HepG2 (cell line): ENCODE measurements around the gene BLOC1S1. TPM values are rescaled to one million over a fixed set of nuclear protein-coding genes. Genes with fewer than 3 reads are reported as not detected.

Experiments
- AFF4 ChIP-seq: sonication (generic); formaldehyde crosslinking; IDR thresholded peaks from 2 replicates; pipeline ENCODE4 v1.4.0; 2020; ENCODE audit warnings: missing genetic modification reagents
- ARID2 ChIP-seq: sonication (generic); formaldehyde crosslinking; IDR thresholded peaks from 2 replicates; pipeline ENCODE4 v1.8.1; 2022; ENCODE audit warnings: mild to moderate bottlenecking, missing genetic modification reagents, borderline replicate concordance
- CBX2 ChIP-seq, 2 experiments: fragments of 200-600 bp in 1 of 2; sonication (generic); formaldehyde crosslinking in 1 of 2; IDR thresholded peaks; 2 replicates each; pipeline versions ENCODE4 v1.7.0 to v1.8.1; 2018 to 2022; ENCODE audit warnings: low read depth in 2 of 2, low read length in 1 of 2, mild to moderate bottlenecking in 1 of 2, missing genetic modification reagents in 1 of 2
- EHMT2 ChIP-seq: fragments of 200-600 bp; sonication (generic); IDR thresholded peaks from 2 replicates; pipeline ENCODE4 v1.7.0; 2017; ENCODE audit warnings: antibody characterized with exemption, low read depth, low read length, borderline replicate concordance
- FLYWCH1 ChIP-seq: sonication (generic); formaldehyde crosslinking; IDR thresholded peaks from 2 replicates; pipeline ENCODE4 v1.8.1; 2023; ENCODE audit warnings: mild to moderate bottlenecking, missing genetic modification reagents
- GATAD2A ChIP-seq: IDR thresholded peaks from 2 replicates; pipeline ENCODE4 v1.6.1; 2016
- GMEB1 ChIP-seq: sonication (generic); formaldehyde crosslinking; IDR thresholded peaks from 2 replicates; pipeline ENCODE4 v1.5.1; 2020; ENCODE audit warnings: missing genetic modification reagents, mild to moderate bottlenecking, borderline replicate concordance
- KMT2B ChIP-seq: IDR thresholded peaks from 2 replicates; pipeline ENCODE4 v1.6.1; 2016; ENCODE audit warnings: missing genetic modification reagents, missing compliant biosample characterization
- NRL ChIP-seq: sonication (generic); formaldehyde crosslinking; IDR thresholded peaks from 2 replicates; pipeline ENCODE4 v1.5.0; 2020; ENCODE audit warnings: missing genetic modification reagents, mild to moderate bottlenecking, moderate library complexity, borderline replicate concordance
- RAD51 ChIP-seq: fragments of 450-650 bp; IDR thresholded peaks from 2 replicates; pipeline ENCODE4 v1.6.1; 2016; ENCODE audit warnings: borderline replicate concordance
- RBAK ChIP-seq: sonication (generic); formaldehyde crosslinking; IDR thresholded peaks from 2 replicates; pipeline ENCODE4 v1.5.1; 2020; ENCODE audit warnings: mild to moderate bottlenecking, missing genetic modification reagents
- SNAPC2 ChIP-seq: sonication (generic); formaldehyde crosslinking; IDR thresholded peaks from 2 replicates; pipeline ENCODE4 v1.8.1; 2022; ENCODE audit warnings: mild to moderate bottlenecking, missing genetic modification reagents
- STAT5B ChIP-seq: sonication (generic); formaldehyde crosslinking; IDR thresholded peaks from 2 replicates; pipeline ENCODE4 v1.4.0; 2020; ENCODE audit warnings: missing genetic modification reagents
- ZKSCAN1 ChIP-seq: fragments of 150-350 bp; IDR thresholded peaks from 2 replicates; pipeline ENCODE4 v1.6.1; 2014; ENCODE audit warnings: low read length
- ZNF121 ChIP-seq: sonication (generic); formaldehyde crosslinking; IDR thresholded peaks from 2 replicates; pipeline ENCODE4 v1.5.0; 2020; ENCODE audit warnings: mild to moderate bottlenecking, missing genetic modification reagents
- ZNF124 ChIP-seq: sonication (generic); formaldehyde crosslinking; IDR thresholded peaks from 2 replicates; pipeline ENCODE4 v1.4.0; 2020; ENCODE audit warnings: missing genetic modification reagents
- ZNF510 ChIP-seq: sonication (generic); formaldehyde crosslinking; IDR thresholded peaks from 2 replicates; pipeline ENCODE4 v1.4.0; 2020; ENCODE audit warnings: low read depth, mild to moderate bottlenecking, missing genetic modification reagents
- ZNF589 ChIP-seq: sonication (generic); formaldehyde crosslinking; conservative IDR thresholded peaks from 2 replicates; pipeline ENCODE4 v1.8.0; 2022; ENCODE audit warnings: mild to moderate bottlenecking, moderate library complexity, missing genetic modification reagents
- polyA plus RNA-seq, 8 experiments: library from polyadenylated mRNA; depleted of rRNA in 3 of 8; stranded (reverse) in 7 of 8; unstranded in 1 of 8; fragments of >200 nt; fragmentation: Illumina TruSeq in 4 of 8; extraction: Trizol in 4 of 8; gene quantifications; 2 replicates each; pipeline versions ENCODE4 v1.2.1 to v1.2.3, GENCODE V29; 2011 to 2016; ENCODE audit warnings: low read depth in 4 of 8, missing spikeins in 1 of 8, mixed read lengths in 1 of 8; ENCODE audit not compliant: insufficient read depth in 1 of 8
- total RNA-seq, 5 experiments: library from RNA; depleted of rRNA; stranded (reverse); fragments of >200 nt; fragmentation: Illumina TruSeq; extraction: Trizol; gene quantifications; 2 replicates each; pipeline ENCODE4 v1.2.3, GENCODE V29; 2016; ENCODE audit warnings: low read depth in 1 of 5
- TF ChIP-seq, protein P1 (sequence below): sonication (generic); formaldehyde crosslinking; IDR thresholded peaks from 2 replicates; pipeline ENCODE4 v1.5.0; 2020; ENCODE audit warnings: missing genetic modification reagents, mild to moderate bottlenecking, borderline replicate concordance
- TF ChIP-seq, protein P2 (sequence below): sonication (generic); formaldehyde crosslinking; IDR thresholded peaks from 2 replicates; pipeline ENCODE4 v1.4.0; 2020; ENCODE audit warnings: missing genetic modification reagents
- TF ChIP-seq, protein P3 (sequence below): sonication (generic); formaldehyde crosslinking; IDR thresholded peaks from 2 replicates; pipeline ENCODE4 v1.8.0; 2022; ENCODE audit warnings: missing genetic modification reagents, low read depth, mild to moderate bottlenecking, borderline replicate concordance

Gene BLOC1S1
- total and polyA plus RNA-seq, 2 of the 13 experiments (the other 11 are each of a cell fraction or from before 2014, with no cell fraction given) = 55.1 to 95.3 TPM

GRCh38 chr12:55728939-55729818, 13.3 kb downstream of the BLOC1S1 start, which contains the start of gene CD63 (continued):
- TF ChIP-seq SNAPC2 (CRISPR knock-in tag) = no peak
- peak; percentile 37; the same call in 1 of the 2 replicates for TF ChIP-seq ZNF121 (CRISPR knock-in tag)
- TF ChIP-seq ZKSCAN1 = no peak
- TF ChIP-seq, protein P1, sequence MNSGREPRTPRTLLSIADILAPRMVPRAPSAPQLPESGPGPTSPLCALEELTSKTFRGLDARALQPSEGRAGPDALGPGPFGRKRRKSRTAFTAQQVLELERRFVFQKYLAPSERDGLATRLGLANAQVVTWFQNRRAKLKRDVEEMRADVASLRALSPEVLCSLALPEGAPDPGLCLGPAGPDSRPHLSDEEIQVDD (CRISPR knock-in tag) = no peak
- no peak for TF ChIP-seq RBAK (CRISPR knock-in tag)
- no peak for TF ChIP-seq STAT5B
- no peak for TF ChIP-seq ZNF124 (CRISPR knock-in tag)
- TF ChIP-seq ZNF589 (CRISPR knock-in tag) = no peak; the same call in 1 of the 2 replicates
- no peak for TF ChIP-seq GMEB1 (CRISPR knock-in tag)
- TF ChIP-seq ZNF510 (CRISPR knock-in tag) = no peak
- TF ChIP-seq AFF4 (CRISPR knock-in tag) = no peak
- TF ChIP-seq, protein P2, sequence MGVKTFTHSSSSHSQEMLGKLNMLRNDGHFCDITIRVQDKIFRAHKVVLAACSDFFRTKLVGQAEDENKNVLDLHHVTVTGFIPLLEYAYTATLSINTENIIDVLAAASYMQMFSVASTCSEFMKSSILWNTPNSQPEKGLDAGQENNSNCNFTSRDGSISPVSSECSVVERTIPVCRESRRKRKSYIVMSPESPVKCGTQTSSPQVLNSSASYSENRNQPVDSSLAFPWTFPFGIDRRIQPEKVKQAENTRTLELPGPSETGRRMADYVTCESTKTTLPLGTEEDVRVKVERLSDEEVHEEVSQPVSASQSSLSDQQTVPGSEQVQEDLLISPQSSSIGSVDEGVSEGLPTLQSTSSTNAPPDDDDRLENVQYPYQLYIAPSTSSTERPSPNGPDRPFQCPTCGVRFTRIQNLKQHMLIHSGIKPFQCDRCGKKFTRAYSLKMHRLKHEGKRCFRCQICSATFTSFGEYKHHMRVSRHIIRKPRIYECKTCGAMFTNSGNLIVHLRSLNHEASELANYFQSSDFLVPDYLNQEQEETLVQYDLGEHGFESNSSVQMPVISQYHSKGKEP = no peak
- no peak for TF ChIP-seq EHMT2
- TF ChIP-seq FLYWCH1 (CRISPR knock-in tag) = no peak
- TF ChIP-seq, protein P3, sequence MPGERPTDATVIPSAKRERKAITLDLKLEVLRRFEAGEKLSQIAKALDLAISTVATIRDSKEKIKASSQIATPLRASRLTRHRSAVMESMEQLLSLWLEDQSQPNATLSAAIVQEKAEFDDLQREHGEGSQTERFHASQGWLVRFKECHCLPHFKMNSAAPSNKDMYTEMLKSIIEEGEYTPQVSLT (CRISPR knock-in tag) = no peak
- peak; percentile 47; the same call in 1 of the 2 replicates for TF ChIP-seq KMT2B (CRISPR knock-in tag)
- no peak for TF ChIP-seq CBX2 (IDR thresholded peaks at IDR 0.05; ENCODE audit: low read depth, low read length)
- no peak for TF ChIP-seq CBX2 (CRISPR knock-in tag; IDR thresholded peaks at IDR 0.05; ENCODE audit: low read depth)
- 0 out of 2 replicates have a peak, but pooled peaks have one; percentile 54 for TF ChIP-seq NRL
- no peak for TF ChIP-seq GATAD2A (CRISPR knock-in tag)
- no peak for TF ChIP-seq RAD51
- no peak for TF ChIP-seq ARID2
